ENCODE measurements around the gene WDR54.

DNA sequence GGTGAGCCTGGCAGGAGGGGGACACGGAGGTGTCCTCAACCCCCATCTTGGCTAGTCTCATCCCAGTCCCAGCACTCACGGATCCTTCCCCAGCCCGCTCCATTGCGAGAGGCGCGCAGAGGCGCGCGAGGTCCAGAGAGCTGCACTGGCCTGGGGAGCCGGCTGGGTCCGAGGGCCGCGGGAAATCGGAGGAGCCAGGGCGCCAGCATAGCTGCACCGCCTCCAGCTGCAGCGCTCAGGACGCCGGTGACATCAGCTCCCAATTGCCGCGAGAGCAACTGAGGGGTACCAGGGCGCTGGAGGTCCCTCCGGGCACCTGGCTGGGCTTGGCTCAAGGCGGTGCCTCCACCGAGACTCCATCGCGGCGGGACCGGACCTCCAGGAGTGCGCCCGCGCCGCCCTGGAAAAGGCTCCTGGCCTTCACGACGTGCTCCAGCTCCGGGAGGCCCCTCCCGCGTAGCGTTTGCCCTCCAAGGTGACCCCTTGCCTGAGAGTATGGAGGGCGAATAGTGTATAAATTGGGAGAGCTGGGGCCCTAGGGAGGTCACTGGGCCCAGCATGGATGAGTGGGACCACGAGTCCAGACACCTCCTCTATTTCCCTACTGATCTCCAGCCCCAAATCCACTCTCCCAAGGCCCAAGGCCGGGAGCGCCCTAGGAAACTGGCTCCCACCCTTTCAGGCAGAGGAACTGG is 14.7 kb downstream of the WDR54 start:
- TF ChIP-seq CTCF (IDR thresholded peaks at IDR 0.05; ENCODE audit: low read depth, low read length) (no peak), POLR2A (IDR thresholded peaks at IDR 0.05; ENCODE audit: extremely low read depth, insufficient read length) (no peak)

All from NB4 (cell line).